Tibial nerve (tissue), 4 donors: ENCODE measurements around the gene CFAP46. TPM values are rescaled to one million over a fixed set of nuclear protein-coding genes. Genes with fewer than 3 reads are reported as not detected.

Source experiments
- DNase-seq, 2 donors: peaks; one replicate each; pipeline ENCODE4 v3.0.0-alpha.2; 2019; ENCODE audit warnings: low spot score in 2 of 2
- H3K27ac ChIP-seq, 4 donors: fragments of 200-600 bp; sonication (generic) in 3 of 4; one replicate each; pipeline ENCODE4 v1.5.1; 2017 to 2019; ENCODE audit warnings: mild to moderate bottlenecking in 1 of 4
- H3K27me3 ChIP-seq, 2 donors: fragments of 200-600 bp; sonication (generic) in 1 of 2; one replicate each; pipeline versions ENCODE4 v1.5.1 to v1.6.0; 2017 to 2019
- H3K36me3 ChIP-seq, 3 donors: fragments of 200-600 bp; sonication (generic); one replicate each; pipeline ENCODE4 v1.5.1; 2018 to 2019
- H3K4me1 ChIP-seq, 4 donors: fragments of 200-600 bp; sonication (generic) in 3 of 4; one replicate each; pipeline ENCODE4 v1.5.1; 2017 to 2019
- H3K4me3 ChIP-seq, 4 donors: fragments of 200-600 bp; sonication (generic) in 3 of 4; one replicate each; pipeline ENCODE4 v1.5.1; 2017 to 2019; ENCODE audit warnings: mild to moderate bottlenecking in 1 of 4, moderate library complexity in 1 of 4
- H3K9me3 ChIP-seq, 4 donors: fragments of 200-600 bp; sonication (generic) in 3 of 4; one replicate each; pipeline ENCODE4 v1.5.1; 2017 to 2019
- EP300 ChIP-seq, 2 donors: sonication (generic); formaldehyde crosslinking; IDR thresholded peaks; one replicate each; pipeline ENCODE4 v1.6.1; 2017; ENCODE audit warnings: antibody characterized with exemption in 2 of 2, mild to moderate bottlenecking in 1 of 2
- POLR2A ChIP-seq, 2 donors: fragments of 450-650 bp; IDR thresholded peaks; one replicate each; pipeline ENCODE4 v1.6.1; 2017; ENCODE audit warnings: antibody characterized with exemption in 2 of 2, mild to moderate bottlenecking in 2 of 2, moderate library complexity in 2 of 2
- WGBS, 2 donors: methylation state at CpG; one replicate each; pipeline ENCODE4 v1.1.5; 2018; 5-methylcytosine and 5-hydroxymethylcytosine counted together
- total RNA-seq, 4 donors: library from RNA; depleted of rRNA; stranded (reverse); fragments of >200 nt; gene quantifications; one replicate each; pipeline ENCODE4 v1.1.0, GENCODE V29; 2016
- TF ChIP-seq, protein P1 (sequence below), 5 experiments: fragments of 200-600 bp in 3 of 5; fragments of 450-650 bp in 2 of 5; sonication (generic) in 3 of 5; IDR thresholded peaks; one replicate each; pipeline ENCODE4 v1.5.1; 2016 to 2019; ENCODE audit warnings: antibody characterized with exemption in 5 of 5, mild to moderate bottlenecking in 3 of 5, moderate library complexity in 2 of 5

The CFAP46 gene
- total RNA-seq, 4 donors from 2014 or later: 0.90 to 1.4 TPM; not detected in 2

DNA sequence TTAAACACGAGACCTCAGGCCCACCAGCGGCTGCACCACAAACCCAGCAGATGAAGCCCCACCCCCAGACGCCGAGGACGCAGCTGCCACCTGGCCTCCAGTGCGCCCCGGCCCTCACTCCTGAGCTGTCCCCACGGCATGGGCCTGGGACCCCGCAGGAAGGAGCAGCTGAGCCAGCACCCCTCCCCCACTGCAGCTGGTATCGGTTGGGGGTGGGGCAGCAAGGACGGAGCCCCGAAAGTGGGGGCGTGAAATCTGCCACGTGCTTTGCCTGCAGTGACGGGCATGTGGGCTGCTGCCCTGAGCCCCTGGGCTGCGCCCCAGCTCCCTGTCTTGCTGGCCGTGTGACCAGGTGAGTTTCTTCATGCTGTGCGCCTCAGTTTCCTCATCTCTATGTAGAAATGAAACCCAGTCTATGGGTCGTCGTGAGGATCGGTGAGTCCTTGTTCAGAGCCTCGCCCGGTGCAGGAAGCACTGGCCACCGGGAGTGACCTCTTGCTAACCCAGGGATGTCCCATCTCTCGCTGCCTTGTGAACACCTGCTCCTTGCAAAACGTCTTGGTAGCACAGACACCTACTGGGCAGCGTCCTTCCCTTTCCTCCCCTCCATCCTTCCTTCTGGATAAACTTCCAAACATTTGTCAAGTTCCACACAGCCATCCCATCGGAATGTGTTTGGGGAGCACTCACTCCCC is 32.0 kb downstream of the CFAP46 start:
- H3K9me3 ChIP-seq: peaks cover 0 to 25% (median 0%) of the 10 kb centered on the region in 4 donors
- WGBS, 2 donors: 82 to 83% methylated on average over 14 to 28 of the region's 28 CpGs
- no peaks in the 10 kb centered on the region for H3K27me3 ChIP-seq
- H3K27ac ChIP-seq: no peak overlapping the region
- no peak overlapping the region for H3K4me3 ChIP-seq
- DNase-seq: peak in 1 of 2 donors; percentile 3
- TF ChIP-seq EP300 (IDR thresholded peaks at IDR 0.05) (no peak), POLR2A (IDR thresholded peaks at IDR 0.05) (no peak)
- TF ChIP-seq, protein P1, sequence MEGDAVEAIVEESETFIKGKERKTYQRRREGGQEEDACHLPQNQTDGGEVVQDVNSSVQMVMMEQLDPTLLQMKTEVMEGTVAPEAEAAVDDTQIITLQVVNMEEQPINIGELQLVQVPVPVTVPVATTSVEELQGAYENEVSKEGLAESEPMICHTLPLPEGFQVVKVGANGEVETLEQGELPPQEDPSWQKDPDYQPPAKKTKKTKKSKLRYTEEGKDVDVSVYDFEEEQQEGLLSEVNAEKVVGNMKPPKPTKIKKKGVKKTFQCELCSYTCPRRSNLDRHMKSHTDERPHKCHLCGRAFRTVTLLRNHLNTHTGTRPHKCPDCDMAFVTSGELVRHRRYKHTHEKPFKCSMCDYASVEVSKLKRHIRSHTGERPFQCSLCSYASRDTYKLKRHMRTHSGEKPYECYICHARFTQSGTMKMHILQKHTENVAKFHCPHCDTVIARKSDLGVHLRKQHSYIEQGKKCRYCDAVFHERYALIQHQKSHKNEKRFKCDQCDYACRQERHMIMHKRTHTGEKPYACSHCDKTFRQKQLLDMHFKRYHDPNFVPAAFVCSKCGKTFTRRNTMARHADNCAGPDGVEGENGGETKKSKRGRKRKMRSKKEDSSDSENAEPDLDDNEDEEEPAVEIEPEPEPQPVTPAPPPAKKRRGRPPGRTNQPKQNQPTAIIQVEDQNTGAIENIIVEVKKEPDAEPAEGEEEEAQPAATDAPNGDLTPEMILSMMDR (IDR thresholded peaks at IDR 0.05): no peak
- no peaks in the 10 kb centered on the region for H3K36me3 ChIP-seq
- peaks cover 0 to 8% (median 0%) of the 10 kb centered on the region in 4 donors for H3K4me1 ChIP-seq

- 84 to 92% methylated on average over 11 to 19 of the region's 21 CpGs for WGBS, 2 donors
- peak in 1 of 2 donors; percentile 5 for DNase-seq
- Histone ChIP-seq H3K4me1 (peaks cover 0 to 8% (median 0%) of the 10 kb centered on the region in 4 donors), H3K27ac (no peak overlapping the region), H3K27me3 (no peaks in the 10 kb centered on the region), H3K36me3 (no peaks in the 10 kb centered on the region), H3K4me3 (no peak overlapping the region), H3K9me3 (peaks cover 0 to 33% (median 0%) of the 10 kb centered on the region in 4 donors)
- TF ChIP-seq POLR2A (IDR thresholded peaks at IDR 0.05) (no peak), EP300 (IDR thresholded peaks at IDR 0.05) (no peak)
- TF ChIP-seq, protein P1 (IDR thresholded peaks at IDR 0.05): no peak
These were observed 32.8 kb downstream of the CFAP46 start for GRCh38 chr10:132909491-132910071.

DNA sequence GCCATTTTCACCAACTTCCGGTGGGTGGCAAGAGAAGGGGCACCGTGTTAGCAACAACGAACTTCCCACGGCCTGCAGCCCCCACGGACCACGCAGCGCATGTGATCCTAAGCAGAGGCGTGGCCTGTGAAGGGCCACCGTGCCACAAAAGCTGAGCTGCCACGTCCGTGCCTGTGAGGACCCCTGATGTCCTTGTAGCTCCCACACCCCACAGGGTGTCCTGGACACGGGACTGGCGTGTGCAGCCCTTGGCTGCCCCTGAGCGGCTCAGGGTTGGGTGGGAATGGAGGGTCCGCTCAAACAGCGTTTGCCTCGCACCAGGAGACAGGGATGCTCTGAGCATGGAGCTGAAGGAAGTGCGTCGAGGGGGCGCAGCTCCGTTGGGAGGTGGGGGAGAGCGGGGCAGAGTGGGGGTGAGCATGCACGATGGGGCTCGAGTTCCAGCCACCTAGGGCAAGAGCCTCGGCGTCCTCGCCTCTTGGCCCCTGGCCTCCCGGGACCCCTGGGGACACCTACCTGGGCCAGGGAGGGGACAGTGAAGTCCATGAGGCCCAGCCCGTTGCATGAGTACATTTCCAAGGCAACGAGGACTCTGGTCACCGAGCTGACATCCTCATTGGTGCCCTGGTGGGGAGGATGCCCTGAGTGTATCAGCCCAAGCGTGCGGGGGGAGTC is 33.6 kb downstream of the CFAP46 start:
- Histone ChIP-seq H3K27ac (no peak overlapping the region), H3K27me3 (no peaks in the 10 kb centered on the region), H3K4me1 (peaks cover 0 to 8% (median 0%) of the 10 kb centered on the region in 4 donors), H3K36me3 (no peaks in the 10 kb centered on the region), H3K9me3 (peaks cover 0 to 39% (median 0%) of the 10 kb centered on the region in 4 donors), H3K4me3 (no peak overlapping the region)
- 93 to 96% methylated on average over 30 to 32 of the region's 33 CpGs for WGBS, 2 donors
- TF ChIP-seq, protein P1 (IDR thresholded peaks at IDR 0.05): no peak
- no peak for TF ChIP-seq EP300 (IDR thresholded peaks at IDR 0.05)
- no peak for TF ChIP-seq POLR2A (IDR thresholded peaks at IDR 0.05)
- DNase-seq: no peak

GRCh38 chr10:132907821-132908620 is 34.3 kb downstream of the CFAP46 start:
- 87 to 91% methylated on average over 26 to 41 of the region's 41 CpGs for WGBS, 2 donors
- TF ChIP-seq EP300 (IDR thresholded peaks at IDR 0.05): no peak
- no peak for TF ChIP-seq POLR2A (IDR thresholded peaks at IDR 0.05)
- TF ChIP-seq, protein P1 (IDR thresholded peaks at IDR 0.05): no peak
- Histone ChIP-seq H3K27ac (no peak overlapping the region), H3K27me3 (no peaks in the 10 kb centered on the region), H3K4me3 (no peak overlapping the region), H3K36me3 (no peaks in the 10 kb centered on the region), H3K9me3 (peaks cover 0 to 39% (median 0%) of the 10 kb centered on the region in 4 donors), H3K4me1 (peaks cover 0 to 8% (median 0%) of the 10 kb centered on the region in 4 donors)
- DNase-seq: no peak
